Jurkat, Clone E6-1 (cell line): ENCODE results near the gene RCAN2.
A peak's percentile ranks its signal among the peaks of the same experiment; 100 is the strongest.

Source experiments
- DNase-seq: peaks from one replicate; pipeline ENCODE4 v3.0.0-alpha.2; 2011; ENCODE audit warnings: low read depth, low spot score
- H3K4me3 ChIP-seq: 2 replicates; pipeline ENCODE4 v1.5.1; 2011; ENCODE audit warnings: mild to moderate bottlenecking, low read length, control low read depth, moderate library complexity

RCAN2 gene

DNA sequence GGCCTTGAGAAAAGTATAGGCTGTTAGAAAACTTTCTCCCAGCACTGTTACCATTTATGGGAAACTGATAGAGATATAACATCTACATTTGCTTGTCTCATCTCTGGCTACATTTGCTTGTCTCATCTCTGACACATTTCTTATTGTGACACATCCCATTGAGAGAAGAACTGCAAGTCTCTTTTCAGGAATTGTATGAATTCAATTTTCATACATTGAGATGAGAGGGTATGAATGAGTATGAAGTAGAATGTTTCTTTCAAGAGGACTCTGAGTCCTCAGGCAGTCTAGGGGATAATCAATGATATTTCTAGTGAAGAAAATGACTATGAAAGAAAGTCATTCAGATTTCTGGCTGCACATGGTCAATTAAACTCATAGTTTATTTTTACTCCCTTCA lies 282.9 kb downstream of the RCAN2 start:
- no peak overlapping the region for H3K4me3 ChIP-seq
- DNase-seq: no peak

DNA sequence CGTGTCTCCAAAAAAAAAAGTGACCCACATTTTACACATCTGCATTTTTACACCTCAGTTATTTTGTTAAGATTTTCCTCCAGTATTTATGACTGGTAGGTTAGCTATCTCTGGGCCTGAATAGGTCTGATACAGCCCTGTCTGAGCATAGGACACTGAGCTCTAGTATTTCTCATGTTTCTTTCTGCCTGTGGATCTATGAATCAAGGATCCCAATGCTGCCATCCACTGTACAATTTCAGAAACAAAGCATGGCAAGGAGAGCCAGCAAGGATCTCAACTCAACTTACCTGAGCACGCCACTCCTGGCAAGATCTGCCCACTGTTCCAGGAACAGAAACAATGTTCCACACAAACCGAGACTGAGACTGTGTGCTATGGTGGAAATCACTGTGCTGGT lies 284.1 kb downstream of the RCAN2 start:
- no peak for DNase-seq

GRCh38 chr6:46204880-46205650 lies 286.2 kb downstream of the RCAN2 start:
- DNase-seq: no peak
- H3K4me3 ChIP-seq: no peak overlapping the region

More for the DNA sequence above, 284.1 kb downstream of the RCAN2 start:
- no peak overlapping the region for H3K4me3 ChIP-seq

DNA sequence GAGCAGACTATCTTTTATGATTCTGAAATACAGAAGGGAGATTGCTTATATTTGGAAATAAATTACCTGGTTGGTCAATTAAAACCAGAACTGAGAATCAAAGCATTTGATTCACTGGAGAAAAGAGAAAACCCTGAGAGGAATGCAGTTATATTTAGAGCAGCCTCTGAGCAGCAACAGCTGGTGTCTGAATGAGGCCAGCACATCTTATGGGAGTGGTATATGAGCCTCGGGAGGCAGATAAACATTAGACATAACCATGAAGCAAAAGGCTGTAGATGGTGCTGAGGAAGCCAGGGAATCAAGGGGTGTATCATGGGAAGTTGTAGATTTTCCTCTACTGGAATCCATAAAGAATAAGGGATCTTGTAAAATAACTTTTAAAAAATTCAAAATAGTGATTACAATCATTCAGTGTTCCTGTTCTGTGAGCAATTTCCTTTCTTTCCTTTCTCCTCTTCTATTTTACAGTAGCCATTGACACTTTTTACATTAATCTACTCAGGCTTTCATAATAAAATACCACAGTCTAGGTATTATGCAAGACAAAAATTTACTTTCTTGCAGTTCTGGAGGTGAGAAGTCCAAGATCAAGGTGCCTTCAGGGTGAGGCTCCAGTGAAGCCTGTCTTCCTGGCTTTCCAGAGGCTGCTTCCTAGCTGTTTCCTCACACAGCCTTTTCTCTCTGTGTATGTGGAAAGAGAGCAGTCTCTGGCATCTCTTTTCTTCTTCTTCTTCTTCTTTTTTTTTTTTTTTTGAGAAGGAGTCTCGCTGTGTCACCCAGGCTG lies 287.7 kb downstream of the RCAN2 start:
- no peak for DNase-seq
- H3K4me3 ChIP-seq: no peak overlapping the region

- no peak overlapping the region for H3K4me3 ChIP-seq
- DNase-seq: no peak
These were observed 289.5 kb downstream of the RCAN2 start for GRCh38 chr6:46201702-46202101.

DNA sequence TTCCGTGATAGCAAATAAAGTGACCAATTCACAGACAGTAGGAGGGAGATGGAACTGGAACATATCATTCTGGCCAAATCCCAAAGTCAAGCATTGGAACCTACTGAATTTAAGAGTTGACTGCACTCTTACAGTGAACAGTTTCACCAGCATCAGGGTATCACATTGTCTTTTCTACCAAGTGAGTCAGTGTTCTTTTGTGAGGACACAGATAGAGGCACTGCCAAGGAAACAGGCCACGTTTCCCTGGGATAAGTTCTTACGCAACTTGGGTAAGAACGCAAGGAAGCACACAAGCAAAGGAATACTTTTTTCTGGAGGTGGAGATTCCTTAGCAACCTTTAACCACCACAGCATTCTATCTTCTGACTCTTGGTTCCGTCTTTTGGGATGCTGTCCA lies 291.9 kb downstream of the RCAN2 start:
- no peak for DNase-seq
- no peak overlapping the region for H3K4me3 ChIP-seq

DNA sequence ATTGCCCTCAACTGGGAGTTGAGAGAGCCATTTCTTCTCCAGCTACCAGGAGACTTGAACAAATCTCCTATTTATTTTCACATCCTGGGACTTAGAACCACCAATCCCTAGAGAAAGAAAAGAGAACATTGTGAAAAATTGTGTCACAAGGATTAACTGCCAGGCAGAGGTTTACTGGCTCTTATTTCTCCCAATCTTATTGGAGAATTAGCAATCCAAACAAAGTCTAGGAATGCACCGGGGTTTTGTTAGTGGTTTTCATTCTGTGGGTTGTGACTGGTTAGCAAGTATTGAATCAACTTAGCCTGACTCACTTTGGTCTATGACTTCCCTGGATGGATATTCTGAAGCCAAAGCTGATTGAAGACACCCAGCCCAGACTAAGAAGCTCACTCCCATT lies 299.3 kb downstream of the RCAN2 start:
- DNase-seq: no peak
- H3K4me3 ChIP-seq: no peak overlapping the region

- no peak for DNase-seq
- no peak overlapping the region for H3K4me3 ChIP-seq
These were observed 300.4 kb downstream of the RCAN2 start for GRCh38 chr6:46190889-46191288.

DNA sequence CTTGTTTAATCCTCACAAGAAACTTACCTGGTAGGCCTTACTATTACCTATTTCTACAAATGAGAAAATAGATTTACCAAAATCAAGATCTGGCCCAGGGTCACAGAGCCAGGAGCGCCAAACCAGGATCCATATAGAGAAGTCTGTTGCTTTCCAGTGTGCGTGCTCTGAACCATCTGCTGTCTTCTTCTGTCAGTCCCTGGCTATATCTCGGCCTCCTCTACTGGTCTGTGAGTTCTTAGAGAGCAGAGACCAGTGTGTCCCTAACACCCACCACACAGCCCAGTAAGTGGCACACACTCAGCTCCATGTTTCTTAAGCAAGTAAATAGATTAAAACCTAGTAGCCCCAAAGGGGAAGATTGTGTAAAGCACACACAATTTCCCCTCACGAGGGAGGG lies 301.5 kb downstream of the RCAN2 start:
- no peak overlapping the region for H3K4me3 ChIP-seq
- no peak for DNase-seq

DNA sequence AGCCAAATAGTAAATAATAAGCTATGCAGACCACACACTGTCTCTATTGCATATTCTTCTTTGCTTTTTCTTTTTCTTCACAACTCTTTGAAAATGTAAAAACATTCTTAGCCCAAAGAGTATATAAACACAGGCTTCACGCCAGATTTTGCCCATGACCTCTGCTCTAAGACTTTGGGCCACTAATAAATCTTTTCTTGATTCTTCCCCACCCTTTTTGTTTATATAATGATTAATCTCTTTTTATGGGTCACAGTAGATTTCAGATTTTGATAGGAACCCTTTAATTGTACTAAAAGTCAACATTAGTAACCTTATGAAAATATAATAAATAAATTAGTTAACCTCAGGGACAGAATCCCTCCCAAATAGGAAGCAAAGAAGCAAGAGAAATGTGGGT lies 304.7 kb downstream of the RCAN2 start:
- no peak overlapping the region for H3K4me3 ChIP-seq
- DNase-seq: no peak

GRCh38 chr6:46184114-46184513 lies 307.1 kb downstream of the RCAN2 start:
- no peak overlapping the region for H3K4me3 ChIP-seq
- DNase-seq: no peak

GRCh38 chr6:46175976-46176375 lies 315.3 kb downstream of the RCAN2 start:
- H3K4me3 ChIP-seq: no peak overlapping the region
- no peak for DNase-seq

- H3K4me3 ChIP-seq: no peak overlapping the region
- DNase-seq: peak; percentile 70
These were observed 315.8 kb downstream of the RCAN2 start for GRCh38 chr6:46175446-46175845.

DNA sequence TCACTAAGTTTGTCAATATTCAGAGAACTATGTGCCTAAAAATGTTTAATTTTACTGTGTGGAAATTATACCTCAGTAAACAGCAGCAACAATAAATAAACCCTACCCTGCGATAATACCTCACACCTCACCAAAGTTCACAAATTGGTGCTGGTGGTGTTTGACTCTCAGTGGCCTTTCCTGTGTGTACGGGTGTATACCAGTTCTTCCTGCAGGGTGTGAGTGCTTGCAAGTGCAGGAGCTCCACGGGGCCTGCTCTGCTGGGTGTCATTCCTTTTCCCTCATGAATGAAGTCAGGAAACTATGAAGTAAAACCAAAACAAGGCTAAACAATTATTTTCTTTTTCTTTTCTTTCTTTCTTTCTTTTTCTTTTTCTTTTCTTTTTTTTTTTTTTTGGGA lies 316.3 kb downstream of the RCAN2 start:
- DNase-seq: no peak
- no peak overlapping the region for H3K4me3 ChIP-seq

DNA sequence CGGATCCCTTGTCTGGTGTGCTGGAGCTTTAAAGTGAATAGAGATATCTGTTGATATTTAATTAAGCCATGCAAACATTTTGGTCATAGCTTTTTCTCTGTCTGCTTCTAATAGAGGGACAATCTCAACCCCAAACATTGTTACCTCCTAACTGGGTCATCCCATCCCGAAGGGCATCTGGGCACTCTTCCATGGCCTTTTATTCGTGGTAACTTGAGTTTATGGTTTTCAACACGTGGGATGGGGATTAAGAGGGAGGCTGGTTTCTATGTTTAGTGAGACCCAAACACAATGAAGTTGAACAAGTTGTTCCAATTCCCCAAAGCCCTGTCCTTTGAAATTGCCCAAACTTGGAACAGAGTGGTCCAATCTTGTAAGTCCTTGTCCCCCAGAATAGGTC lies 319.1 kb downstream of the RCAN2 start:
- no peak overlapping the region for H3K4me3 ChIP-seq
- no peak for DNase-seq
